SK-N-MC (cell line): ENCODE results near the gene CACNA1F.

Source experiments
- EZH2 ChIP-seq: fragments of 200-600 bp; sonication (generic); IDR thresholded peaks from one replicate; pipeline ENCODE4 v1.6.1; 2017; ENCODE audit warnings: antibody characterized with exemption
- POLR2AphosphoS5 ChIP-seq: IDR thresholded peaks from 2 replicates; pipeline ENCODE4 v1.6.1; 2012; ENCODE audit warnings: mild to moderate bottlenecking, low read depth, low read length, borderline replicate concordance

GRCh38 chrX:49257846-49258748 is 25.0 kb upstream of the CACNA1F start:
- TF ChIP-seq POLR2AphosphoS5 (no peak), EZH2 (no peak)
